Testis (tissue), 3 donors: ENCODE results near the gene ZNF277. TPM values are rescaled to one million over a fixed set of nuclear protein-coding genes. Genes with fewer than 3 reads are reported as not detected.
"Not testable (repeated sequence)": the region's sequence is repeated elsewhere in the genome, so short reads cannot be mapped to it uniquely, and the experiment has no call there.

Source experiments
- DNase-seq: peaks from one replicate; pipeline ENCODE4 v3.0.0-alpha.2; 2019
- H3K27ac ChIP-seq, 2 donors: fragments of 200-600 bp; sonication (generic); one replicate each; pipeline ENCODE4 v1.5.1; 2019
- H3K27me3 ChIP-seq: fragments of 200-600 bp; sonication (generic); one replicate; pipeline ENCODE4 v1.5.1; 2019
- H3K36me3 ChIP-seq: fragments of 200-600 bp; sonication (generic); one replicate; pipeline ENCODE4 v1.5.1; 2017; ENCODE audit warnings: low read depth; ENCODE audit errors: missing control alignments
- H3K4me1 ChIP-seq: fragments of 200-600 bp; sonication (generic); one replicate; pipeline ENCODE4 v1.5.1; 2019
- H3K4me3 ChIP-seq, 2 donors: fragments of 200-600 bp; sonication (generic); one replicate each; pipeline ENCODE4 v1.5.1; 2017 to 2019
- H3K9me3 ChIP-seq: fragments of 200-600 bp; sonication (generic); one replicate; pipeline ENCODE4 v1.5.1; 2017
- CTCF ChIP-seq, 3 experiments: fragments of 450-650 bp in 2 of 3; fragments of 200-600 bp in 1 of 3; sonication (generic) in 1 of 3; IDR thresholded peaks; one replicate each; pipeline ENCODE4 v1.5.1; 2016 to 2019; ENCODE audit warnings: antibody characterized with exemption in 3 of 3, mild to moderate bottlenecking in 2 of 3, moderate library complexity in 1 of 3
- POLR2A ChIP-seq: fragments of 450-650 bp; IDR thresholded peaks from one replicate; pipeline ENCODE4 v1.6.1; 2017; ENCODE audit warnings: antibody characterized with exemption, mild to moderate bottlenecking, moderate library complexity
- WGBS, 2 donors: methylation state at CpG; one replicate each; pipeline ENCODE4 v1.1.5; 2018; 5-methylcytosine and 5-hydroxymethylcytosine counted together
- intact Hi-C: fragments of 100-400 bp; cut with DNase I; formaldehyde crosslinking; loops from one replicate; pipeline ENCODE4 v1.15.1; 2023; ENCODE audit warnings: low total_unique reads
- polyA plus RNA-seq: library from polyadenylated mRNA; stranded (reverse); fragments of 350-450 nt; fragmentation: Illumina TruSeq; extraction: RNeasy Lipid Tissue Mini Kit (QIAGEN cat#74804); gene quantifications from one replicate; pipeline ENCODE4 v1.2.3, GENCODE V29; 2014; ENCODE audit warnings: low read depth, low replicate concordance; ENCODE audit not compliant: insufficient read depth
- total RNA-seq, 2 donors: library from RNA; depleted of rRNA; stranded (reverse); fragments of >200 nt; gene quantifications; one replicate each; pipeline ENCODE4 v1.2.3, GENCODE V29; 2016

ZNF277 gene
- total and polyA plus RNA-seq, 3 donors from 2014 or later, result 13.9 to 15.4 (median 14.6) TPM

- Histone ChIP-seq H3K36me3 (no peaks in the 10 kb centered on the region), H3K4me1 (no peaks in the 10 kb centered on the region), H3K27me3 (no peaks in the 10 kb centered on the region), H3K4me3 (no peak overlapping the region), H3K27ac (no peak overlapping the region), H3K9me3 (no peaks in the 10 kb centered on the region)
- intact Hi-C loops, result no loop called here
- 92 to 100% methylated on average over 1 of the region's 1 CpG for WGBS, 2 donors
- no peak for DNase-seq
- TF ChIP-seq CTCF (IDR thresholded peaks at IDR 0.05), result no peak
- TF ChIP-seq POLR2A, result no peak
These were observed 27.7 kb downstream of the ZNF277 start for GRCh38 chr7:112234147-112234546.

- intact Hi-C loops, result no loop called here
- TF ChIP-seq POLR2A (no peak), CTCF (IDR thresholded peaks at IDR 0.05) (no peak)
- no peaks in the 10 kb centered on the region for H3K9me3 ChIP-seq
- no peaks in the 10 kb centered on the region for H3K36me3 ChIP-seq
- no peaks in the 10 kb centered on the region for H3K4me1 ChIP-seq
- WGBS, 2 donors, result 96 to 100% methylated on average over 2 of the region's 2 CpGs
- no peaks in the 10 kb centered on the region for H3K27me3 ChIP-seq
- H3K4me3 ChIP-seq, result no peak overlapping the region
- DNase-seq, result no peak
- no peak overlapping the region for H3K27ac ChIP-seq
These were observed 30.1 kb downstream of the ZNF277 start for GRCh38 chr7:112236597-112236996.

- DNase-seq, result no peak
- no peaks in the 10 kb centered on the region for H3K4me1 ChIP-seq
- no peak overlapping the region for H3K27ac ChIP-seq
- 85 to 100% methylated on average over 3 of the region's 3 CpGs for WGBS, 2 donors
- H3K27me3 ChIP-seq, result no peaks in the 10 kb centered on the region
- no peak overlapping the region for H3K4me3 ChIP-seq
- no peaks in the 10 kb centered on the region for H3K9me3 ChIP-seq
- TF ChIP-seq POLR2A (no peak), CTCF (IDR thresholded peaks at IDR 0.05) (no peak)
- H3K36me3 ChIP-seq, result no peaks in the 10 kb centered on the region
- intact Hi-C loops, result no loop called here
These were observed 31.8 kb downstream of the ZNF277 start for GRCh38 chr7:112238330-112238729.

- intact Hi-C loops, result no loop called here
- no peak for TF ChIP-seq POLR2A
- no peak for TF ChIP-seq CTCF (IDR thresholded peaks at IDR 0.05)
- DNase-seq, result no peak
- Histone ChIP-seq H3K4me1 (no peaks in the 10 kb centered on the region), H3K27me3 (no peaks in the 10 kb centered on the region), H3K9me3 (no peaks in the 10 kb centered on the region), H3K27ac (no peak overlapping the region), H3K4me3 (no peak overlapping the region), H3K36me3 (no peaks in the 10 kb centered on the region)
- 82 to 83% methylated on average over 8 to 9 of the region's 9 CpGs for WGBS, 2 donors
These were observed 32.5 kb downstream of the ZNF277 start for GRCh38 chr7:112238852-112239610.

- 98% methylated on average over 2 of the region's 2 CpGs for WGBS, 2 donors
These were observed 42.1 kb downstream of the ZNF277 start for GRCh38 chr7:112248598-112248997.

GRCh38 chr7:112249967-112250366, 43.5 kb downstream of the ZNF277 start:
- H3K4me3 ChIP-seq, DNase-seq, intact Hi-C loops, H3K27ac ChIP-seq, H3K9me3 ChIP-seq, H3K27me3 ChIP-seq, H3K4me1 ChIP-seq, H3K36me3 ChIP-seq: not testable (repeated sequence)
- 74 to 83% methylated on average over 13 of the region's 13 CpGs for WGBS, 2 donors

More at GRCh38 chr7:112248598-112248997, 42.1 kb downstream of the ZNF277 start:
- no peak for DNase-seq
- TF ChIP-seq POLR2A, result no peak
- no peak for TF ChIP-seq CTCF (IDR thresholded peaks at IDR 0.05)
- intact Hi-C loops, result no loop called here
- H3K27me3 ChIP-seq, result no peaks in the 10 kb centered on the region
- no peak overlapping the region for H3K27ac ChIP-seq
- no peaks in the 10 kb centered on the region for H3K36me3 ChIP-seq
- no peak overlapping the region for H3K4me3 ChIP-seq
- no peaks in the 10 kb centered on the region for H3K4me1 ChIP-seq
- H3K9me3 ChIP-seq, result no peaks in the 10 kb centered on the region
